UCSD-AML1 (cell line): ENCODE data around the gene SYK.

Experiments used
- DNase-seq: peaks from one replicate; lab custom pipeline; 2025; ENCODE audit not compliant: unreplicated experiment; lab: John Stamatoyannopoulos, UW

SYK gene

GRCh38 chr9:90933468-90933867 lies 131.8 kb downstream of the SYK start:
- DNase-seq: no peak

GRCh38 chr9:90939351-90939750 lies 137.7 kb downstream of the SYK start:
- no peak for DNase-seq

- DNase-seq: no peak
These were observed 138.7 kb downstream of the SYK start for GRCh38 chr9:90940280-90940679.

- DNase-seq: no peak
These were observed 140.0 kb downstream of the SYK start for GRCh38 chr9:90941661-90942060.

- no peak for DNase-seq
These were observed 140.9 kb downstream of the SYK start for GRCh38 chr9:90942555-90942954.

- DNase-seq: no peak
These were observed 141.7 kb downstream of the SYK start for GRCh38 chr9:90943341-90943740.

GRCh38 chr9:90945336-90945735 lies 143.7 kb downstream of the SYK start:
- DNase-seq: no peak

GRCh38 chr9:90946982-90947381 lies 145.4 kb downstream of the SYK start:
- DNase-seq: no peak
